Activated CD8-positive, alpha-beta memory T cell treated with anti-CD3 and anti-CD28 coated beads for 1 hour (primary cell): ENCODE data around the gene CFAP410.

Experiments
- DNase-seq, 2 donors: peaks; one replicate each; pipeline ENCODE4 v3.0.0-alpha.2; 2020; ENCODE audit warnings: low read depth in 1 of 2; ENCODE audit errors: extremely low read depth in 1 of 2

Gene CFAP410

GRCh38 chr21:44331650-44332307 lies 7.4 kb downstream of the CFAP410 start:
- no peak for DNase-seq

DNA sequence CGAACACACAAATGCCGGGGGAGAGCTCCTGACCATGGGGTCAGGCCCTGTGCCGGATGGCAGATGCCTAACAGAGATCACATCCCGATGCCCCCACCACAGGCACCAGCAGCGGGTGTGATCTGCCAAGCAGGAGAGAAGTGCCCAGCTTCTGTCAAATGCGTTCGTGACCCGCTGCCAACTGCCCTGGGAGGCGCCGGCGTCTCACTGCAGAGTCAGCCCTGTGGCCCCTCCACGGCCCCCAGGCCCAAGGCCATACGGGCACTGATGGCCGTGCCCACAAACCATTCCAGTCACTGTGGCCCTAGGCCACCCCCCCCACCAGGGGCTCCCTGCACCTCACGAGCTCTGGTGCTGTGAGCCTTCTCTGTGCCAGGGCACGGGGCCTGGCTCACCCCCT lies 8.0 kb downstream of the CFAP410 start:
- DNase-seq, result no peak

DNA sequence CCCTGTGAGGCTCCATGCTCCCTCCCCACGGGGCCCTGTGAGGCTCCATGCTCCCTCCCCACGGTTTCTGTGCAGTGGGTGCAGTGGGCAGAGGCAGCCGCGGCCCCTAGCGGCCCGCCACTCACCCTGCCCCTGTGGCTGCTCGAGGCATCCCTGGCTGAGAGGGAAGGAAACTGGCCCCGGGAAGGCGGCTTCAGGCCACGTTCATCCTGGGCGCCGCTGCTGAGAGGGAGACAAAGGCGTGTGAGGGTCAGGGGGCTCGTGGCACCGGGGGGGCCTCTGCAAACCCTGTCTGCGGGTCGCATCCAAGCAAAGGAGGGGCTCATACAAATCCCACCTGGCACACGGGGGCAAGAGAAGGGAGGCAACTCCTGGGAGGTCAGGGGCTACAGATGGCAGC lies 8.5 kb downstream of the CFAP410 start:
- no peak for DNase-seq

- no peak for DNase-seq
These were observed 9.1 kb downstream of the CFAP410 start for GRCh38 chr21:44329971-44330681.

- DNase-seq, result no peak
These were observed 9.9 kb downstream of the CFAP410 start for GRCh38 chr21:44329086-44329889.

DNA sequence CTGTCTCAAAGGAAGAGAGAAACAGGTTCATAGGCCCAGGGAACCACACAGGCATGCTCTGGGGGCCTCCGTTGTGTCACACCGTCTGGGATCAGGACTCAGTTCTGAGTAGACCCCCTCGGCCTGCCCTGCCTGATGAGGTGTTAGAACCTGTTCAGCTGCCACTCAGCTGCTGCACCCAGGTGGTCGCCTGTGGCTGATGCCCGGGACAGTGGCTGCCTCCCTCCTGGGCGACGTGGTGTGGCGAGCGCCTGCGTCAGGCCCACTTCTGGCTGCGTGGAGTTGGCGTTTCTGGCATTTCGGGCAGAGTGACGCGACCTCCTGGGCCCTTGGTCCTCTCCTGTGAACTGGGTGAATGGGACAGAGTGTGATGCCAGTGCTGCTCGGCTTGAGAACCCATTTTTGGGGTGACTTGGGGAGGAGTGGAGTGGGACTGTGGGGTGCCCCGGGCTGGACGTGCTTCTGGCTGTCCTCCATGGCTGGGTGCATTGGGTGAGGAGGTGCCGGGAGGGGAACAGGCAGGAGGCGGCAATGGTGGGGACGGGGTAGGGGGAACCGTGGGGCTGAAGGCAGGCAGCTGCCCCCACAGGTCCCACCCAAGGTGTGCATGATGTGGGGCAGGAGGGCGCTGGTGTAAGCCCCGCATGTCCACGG lies 10.8 kb downstream of the CFAP410 start:
- no peak for DNase-seq

DNA sequence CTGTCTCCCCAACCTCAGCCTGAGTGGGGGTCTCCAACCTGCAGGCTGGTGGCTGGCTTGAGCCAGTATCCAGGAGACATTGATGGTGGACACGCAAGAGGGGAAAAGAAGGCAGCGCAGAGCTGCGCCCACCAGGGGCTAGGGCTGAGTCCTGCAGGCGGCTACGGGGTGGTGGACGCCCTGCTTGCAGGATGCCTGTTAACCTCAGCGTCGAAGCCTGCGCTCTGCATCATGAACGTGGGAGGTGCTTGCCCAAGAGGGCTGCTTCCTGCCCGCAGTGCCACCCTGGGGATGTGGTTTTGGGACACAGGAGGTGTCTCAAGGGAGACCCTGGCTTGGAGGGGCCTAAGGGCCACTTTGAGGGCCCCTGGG lies 11.6 kb downstream of the CFAP410 start:
- DNase-seq, result no peak

DNA sequence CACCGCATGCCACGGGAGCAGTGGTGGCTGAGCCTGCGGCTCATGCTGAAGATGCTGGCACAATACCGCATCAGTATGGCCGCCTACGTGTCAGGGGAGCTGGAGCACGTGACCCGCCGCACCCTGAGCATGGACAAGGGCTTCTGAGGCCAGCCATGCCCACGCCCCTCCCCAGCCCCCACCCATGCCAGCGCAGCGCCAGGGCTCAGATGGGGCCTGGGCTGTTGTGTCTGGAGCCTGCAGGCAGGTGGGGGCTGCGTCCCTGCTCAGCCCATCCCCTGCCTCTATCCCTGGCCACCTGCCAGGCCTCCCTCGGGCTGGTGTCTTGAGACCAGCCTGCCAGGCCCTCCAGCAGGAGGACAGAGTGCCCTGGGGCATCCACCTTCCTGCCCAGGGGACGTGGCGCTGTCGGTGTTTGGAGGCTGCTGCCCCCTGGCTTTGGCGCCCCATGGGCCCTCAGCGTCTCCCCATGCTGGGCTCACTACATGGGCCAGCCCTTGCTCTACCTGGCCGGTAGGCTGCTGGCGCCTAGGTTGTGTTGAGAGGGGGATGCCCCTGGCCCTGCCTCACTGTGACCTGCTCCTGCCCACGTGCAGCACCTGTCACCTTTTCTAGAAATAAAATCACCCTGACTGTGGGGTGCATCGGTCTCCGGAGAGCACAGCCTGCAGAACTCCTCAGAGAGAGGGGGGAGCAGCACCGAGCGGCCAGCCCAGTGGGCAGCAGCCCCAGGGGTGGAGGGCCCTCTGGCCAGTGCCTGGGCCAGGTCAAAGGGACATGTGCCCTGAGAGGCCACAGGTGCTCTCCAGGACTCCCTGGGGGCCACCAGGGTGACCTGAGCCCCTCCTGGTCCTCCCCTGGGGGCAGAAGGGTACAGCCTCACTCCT lies 12.2 kb downstream of the CFAP410 start:
- DNase-seq, result no peak

DNA sequence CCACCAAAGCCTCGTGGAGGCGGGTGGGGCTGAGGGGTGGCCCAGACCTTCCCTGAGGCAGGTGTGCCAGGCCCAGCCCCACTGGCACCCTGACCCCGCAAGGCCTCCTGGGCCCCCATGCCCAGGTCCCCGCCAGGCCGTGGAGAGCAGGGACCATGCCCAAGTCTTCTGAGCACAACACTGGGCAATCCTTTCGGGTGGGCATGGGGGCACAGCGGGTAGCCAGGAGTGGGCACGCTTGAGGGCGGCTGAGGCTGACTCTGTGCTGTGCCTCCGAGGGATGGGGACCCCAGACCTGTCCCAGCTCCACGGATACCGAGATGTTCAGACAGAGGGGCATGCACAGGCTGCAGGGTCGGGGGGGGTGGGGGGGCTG lies 12.9 kb downstream of the CFAP410 start:
- no peak for DNase-seq

- no peak for DNase-seq
These were observed 13.6 kb downstream of the CFAP410 start for GRCh38 chr21:44325386-44326271.

DNA sequence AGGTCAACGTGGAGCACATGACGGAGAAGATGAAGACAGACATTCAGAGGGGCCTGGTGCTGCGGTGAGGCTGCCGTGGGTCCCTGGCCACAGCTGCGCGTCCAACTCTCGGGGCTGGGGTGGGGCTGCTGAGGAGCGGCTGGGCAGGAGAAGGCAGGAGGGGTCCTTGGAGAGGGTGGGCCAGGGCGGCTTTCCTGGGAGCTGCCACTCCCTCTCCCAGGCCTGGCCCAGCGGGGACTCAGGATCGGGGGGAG lies 14.4 kb downstream of the CFAP410 start:
- DNase-seq, result no peak

DNA sequence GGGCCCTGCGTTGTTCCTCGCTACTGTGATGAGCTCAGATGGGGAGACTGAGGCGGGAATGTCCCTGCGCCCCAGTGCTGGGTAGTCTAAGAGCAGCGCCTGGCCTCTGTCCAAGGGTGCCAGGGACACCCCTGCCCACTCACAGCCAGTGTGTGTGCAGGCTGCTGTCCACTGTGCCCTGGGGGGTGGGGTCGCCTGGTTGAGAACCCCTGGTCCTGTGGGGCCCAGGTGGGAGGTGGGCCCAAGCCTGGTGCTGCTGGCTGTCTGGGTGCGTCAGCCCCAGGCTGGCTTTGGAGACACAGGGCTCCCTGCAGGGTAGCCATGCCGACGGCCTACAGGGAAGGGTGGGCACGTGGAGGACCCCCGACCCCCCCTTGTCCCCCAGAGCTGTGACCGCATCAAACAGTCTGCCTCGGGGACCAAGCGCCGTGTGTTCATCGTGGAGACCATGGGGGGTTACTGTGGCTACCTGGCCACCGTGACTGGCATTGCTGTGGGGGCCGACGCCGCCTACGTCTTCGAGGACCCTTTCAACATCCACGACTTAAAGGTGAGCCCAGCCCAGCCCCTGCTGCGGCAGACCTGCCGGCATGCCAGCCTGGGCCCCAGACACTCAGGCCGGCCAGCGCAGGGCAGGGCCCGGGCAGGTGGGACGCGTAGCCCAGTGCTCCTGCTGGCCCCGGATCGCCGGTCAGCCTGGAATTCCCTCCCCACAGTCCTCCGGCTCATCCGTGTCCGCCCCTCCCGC lies 14.9 kb downstream of the CFAP410 start:
- DNase-seq, result no peak

GRCh38 chr21:44323591-44323990 lies 15.6 kb downstream of the CFAP410 start:
- DNase-seq, result no peak

GRCh38 chr21:44322621-44323325 lies 16.4 kb downstream of the CFAP410 start:
- no peak for DNase-seq

DNA sequence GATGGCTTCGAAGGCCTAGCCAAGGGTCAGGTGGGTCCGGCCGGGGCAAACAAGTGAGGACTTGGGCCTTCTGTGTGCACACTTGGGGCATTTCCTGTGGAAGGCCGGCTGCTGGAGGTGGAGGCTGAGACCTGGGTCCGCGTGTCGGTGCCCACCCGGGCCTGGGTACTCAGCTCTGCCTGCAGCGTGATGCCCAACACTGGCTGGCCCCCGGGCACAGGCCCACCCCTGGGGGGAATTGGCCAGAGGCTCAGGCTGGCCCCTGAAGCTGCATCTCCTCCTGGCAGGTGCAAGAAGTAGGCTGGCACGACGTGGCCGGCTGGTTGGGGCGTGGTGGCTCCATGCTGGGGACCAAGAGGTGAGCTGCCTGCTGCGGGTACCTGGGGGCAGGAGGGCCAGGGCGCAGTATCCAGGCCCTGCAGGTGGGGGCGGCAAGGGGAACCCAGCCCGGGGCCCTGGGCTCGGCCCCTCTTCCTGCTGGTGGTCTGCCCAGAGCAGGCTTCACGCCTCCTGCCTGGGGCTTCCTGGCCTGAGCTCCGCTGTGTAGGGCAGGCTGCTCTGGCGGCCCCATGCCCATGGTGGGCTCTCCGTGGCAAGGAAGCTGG lies 17.2 kb downstream of the CFAP410 start:
- DNase-seq, result no peak

DNA sequence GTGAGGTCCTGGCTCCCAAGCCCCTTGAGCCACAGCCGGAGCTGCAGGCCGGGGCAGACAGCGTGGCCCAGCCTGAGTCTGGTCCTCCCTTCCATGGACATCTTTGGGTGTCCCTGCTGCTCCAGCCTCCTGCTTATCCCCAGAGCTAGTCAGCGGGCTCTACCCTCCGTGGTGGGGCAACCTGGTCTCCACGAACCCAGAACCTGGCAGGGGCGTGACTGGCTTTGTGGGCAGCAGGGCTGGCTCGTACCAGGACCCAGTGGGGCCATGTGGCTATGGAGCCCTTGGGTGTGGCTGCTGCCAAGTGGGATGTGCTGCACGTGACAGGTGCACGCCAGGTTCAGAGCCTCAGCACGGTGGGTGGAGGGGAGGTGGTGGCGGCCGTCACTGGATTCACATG lies 18.3 kb downstream of the CFAP410 start:
- no peak for DNase-seq

DNA sequence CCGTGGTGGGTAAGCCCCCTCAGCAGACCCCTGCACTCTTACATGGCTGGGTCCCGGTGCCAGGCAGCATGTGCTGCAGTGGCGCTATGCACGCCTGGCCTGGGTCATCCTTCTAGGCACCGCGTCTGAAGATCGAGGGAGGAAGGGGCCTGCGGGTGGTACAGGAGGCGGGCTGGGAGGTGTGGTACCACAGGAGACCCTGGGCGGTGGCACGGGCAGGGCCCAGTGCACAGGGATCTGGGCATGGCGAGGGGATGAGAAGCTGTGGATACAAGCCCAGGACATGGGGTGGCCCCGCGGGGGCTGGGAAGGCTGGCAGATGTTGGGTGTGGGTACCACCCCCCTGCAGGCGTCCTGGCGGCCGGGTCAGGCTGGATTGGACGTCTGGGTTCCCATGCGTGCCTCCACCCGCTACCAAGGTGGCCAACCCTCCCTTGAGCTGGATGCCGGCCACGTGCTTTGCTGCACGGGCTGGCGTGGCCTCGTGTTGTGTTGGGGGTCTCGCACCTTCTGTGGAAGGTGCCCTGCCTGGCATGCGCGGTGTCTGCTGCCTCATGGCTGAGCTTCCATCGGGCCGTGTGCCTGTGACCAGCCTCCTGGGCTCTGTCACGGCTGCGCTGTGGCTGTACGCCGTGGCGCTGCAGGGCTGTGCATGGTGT lies 19.7 kb downstream of the CFAP410 start:
- DNase-seq, result no peak
